CD4-positive, CD25-positive, alpha-beta regulatory T cell (primary cell): ENCODE results near the gene PPP2R3B. TPM values are rescaled to one million over a fixed set of nuclear protein-coding genes. Genes with fewer than 3 reads are reported as not detected.
A peak's percentile ranks its signal among the peaks of the same experiment; 100 is the strongest.
"Not testable (repeated sequence)": the region's sequence is repeated elsewhere in the genome, so short reads cannot be mapped to it uniquely, and the experiment has no call there.

ENCODE experiments used
- ATAC-seq, 2 donors: fragments of 150-1000 bp; cut with Tn5 transposase; one replicate each; pipeline ENCODE4 v1.10.0; 2021; ENCODE audit warnings: low read depth in 2 of 2, moderate number of reproducible peaks in 2 of 2, moderate library complexity in 1 of 2
- DNase-seq, 3 donors: peaks; one replicate each; pipeline versions ENCODE4 v3.0.0 to v3.0.0-alpha.2; 2012 to 2022; ENCODE audit warnings: mixed read lengths in 1 of 3
- H3K27ac ChIP-seq: one replicate; pipeline ENCODE4 v1.7.0; 2013; ENCODE audit warnings: mild to moderate bottlenecking, low read length; ENCODE audit not compliant: insufficient read depth, poor library complexity, severe bottlenecking
- H3K27me3 ChIP-seq: one replicate; pipeline ENCODE4 v1.7.0; 2013; ENCODE audit warnings: low read length; ENCODE audit not compliant: control insufficient read depth, insufficient read depth
- H3K36me3 ChIP-seq: one replicate; pipeline ENCODE4 v1.7.0; 2013; ENCODE audit warnings: mild to moderate bottlenecking, low read length, moderate library complexity; ENCODE audit not compliant: control insufficient read depth, insufficient read depth
- H3K4me1 ChIP-seq: 2 replicates; pipeline ENCODE4 v1.7.0; 2013; ENCODE audit warnings: mild to moderate bottlenecking, low read length; ENCODE audit not compliant: insufficient read depth, control insufficient read depth, poor library complexity, severe bottlenecking
- H3K4me3 ChIP-seq: one replicate; pipeline ENCODE4 v1.7.0; 2013; ENCODE audit warnings: low read depth, mild to moderate bottlenecking, low read length, moderate library complexity
- H3K9me3 ChIP-seq, 2 experiments: 1 replicate in 1 of 2; 2 replicates in 1 of 2; pipeline ENCODE4 v1.7.0; 2013; ENCODE audit warnings: low read length in 2 of 2, mild to moderate bottlenecking in 1 of 2, moderate library complexity in 1 of 2; ENCODE audit not compliant: control insufficient read depth in 2 of 2
- H3K27ac Mint-ChIP-seq, 3 donors: one replicate each; pipeline ENCODE4 v1.8.0; 2020 to 2022; ENCODE audit warnings: mild to moderate bottlenecking in 3 of 3, mixed read lengths in 3 of 3, moderate library complexity in 2 of 3
- H3K27me3 Mint-ChIP-seq: one replicate; pipeline ENCODE4 v1.8.0; 2022; ENCODE audit warnings: mild to moderate bottlenecking, mixed read lengths
- H3K36me3 Mint-ChIP-seq: one replicate; pipeline ENCODE4 v1.8.0; 2020; ENCODE audit warnings: mixed read lengths
- H3K4me1 Mint-ChIP-seq, 4 donors: one replicate each; pipeline ENCODE4 v1.8.0; 2020 to 2022; ENCODE audit warnings: mixed read lengths in 4 of 4, mild to moderate bottlenecking in 1 of 4
- H3K4me3 Mint-ChIP-seq, 4 donors: one replicate each; pipeline ENCODE4 v1.8.0; 2020 to 2022; ENCODE audit warnings: mild to moderate bottlenecking in 4 of 4, mixed read lengths in 4 of 4, moderate library complexity in 3 of 4
- H3K9me3 Mint-ChIP-seq, 7 donors: one replicate each; pipeline ENCODE4 v1.8.0; 2020 to 2022; ENCODE audit warnings: mixed read lengths in 7 of 7, mild to moderate bottlenecking in 3 of 7, moderate library complexity in 2 of 7
- polyA plus RNA-seq, 4 donors: library from polyadenylated mRNA; unstranded; fragments of 300-500 nt; fragmentation: Illumina TruSeq; gene quantifications; one replicate each; pipeline ENCODE4 v1.2.3, GENCODE V29; 2021
- total RNA-seq: library from RNA; stranded (reverse); gene quantifications from one replicate; pipeline ENCODE4 v1.2.3, GENCODE V29; 2022

PPP2R3B gene
- total and polyA plus RNA-seq, 5 donors from 2014 or later: 4.8 to 23.5 (median 8.6) TPM

DNA sequence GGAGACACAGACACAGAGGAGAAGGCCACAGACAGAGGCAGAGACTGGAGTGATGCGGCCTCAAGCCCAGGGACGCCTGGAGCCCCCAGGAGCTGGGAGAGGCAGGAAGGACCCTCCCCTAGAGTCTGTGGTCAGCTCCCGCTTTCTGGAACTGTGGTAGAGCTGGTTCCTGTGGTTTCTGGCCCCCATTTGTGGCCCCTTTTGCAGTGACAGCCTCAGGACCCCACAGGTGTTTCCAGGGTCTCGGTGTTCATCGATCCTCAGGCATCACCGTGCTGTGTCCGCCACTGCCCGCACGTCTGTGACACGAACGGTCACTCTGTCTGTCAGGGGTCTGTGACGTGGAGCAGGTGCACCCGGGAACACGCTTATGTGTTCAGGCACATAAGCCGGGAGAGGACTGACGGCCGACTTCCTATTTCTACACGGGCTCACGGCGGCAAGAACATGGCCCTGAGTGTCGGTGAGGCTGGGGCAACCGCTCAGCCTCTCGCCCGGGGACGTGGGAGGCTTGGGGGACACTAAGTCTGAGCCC, 76.0 kb downstream of the PPP2R3B start:
- Histone ChIP-seq H3K4me3 (no peak overlapping the region), H3K9me3 (no peaks in the 10 kb centered on the region), H3K27ac (no peak overlapping the region), H3K36me3 (peaks cover 64% of the 10 kb centered on the region), H3K4me1 (no peaks in the 10 kb centered on the region), H3K27me3 (no peaks in the 10 kb centered on the region)
- Mint-ChIP-seq H3K4me3 (no peak overlapping the region), H3K36me3 (peaks cover 30% of the 10 kb centered on the region), H3K9me3 (no peaks in the 10 kb centered on the region), H3K27me3 (no peaks in the 10 kb centered on the region), H3K27ac (no peak overlapping the region), H3K4me1 (no peaks in the 10 kb centered on the region)
- no peak for DNase-seq
- no peak for ATAC-seq

DNA sequence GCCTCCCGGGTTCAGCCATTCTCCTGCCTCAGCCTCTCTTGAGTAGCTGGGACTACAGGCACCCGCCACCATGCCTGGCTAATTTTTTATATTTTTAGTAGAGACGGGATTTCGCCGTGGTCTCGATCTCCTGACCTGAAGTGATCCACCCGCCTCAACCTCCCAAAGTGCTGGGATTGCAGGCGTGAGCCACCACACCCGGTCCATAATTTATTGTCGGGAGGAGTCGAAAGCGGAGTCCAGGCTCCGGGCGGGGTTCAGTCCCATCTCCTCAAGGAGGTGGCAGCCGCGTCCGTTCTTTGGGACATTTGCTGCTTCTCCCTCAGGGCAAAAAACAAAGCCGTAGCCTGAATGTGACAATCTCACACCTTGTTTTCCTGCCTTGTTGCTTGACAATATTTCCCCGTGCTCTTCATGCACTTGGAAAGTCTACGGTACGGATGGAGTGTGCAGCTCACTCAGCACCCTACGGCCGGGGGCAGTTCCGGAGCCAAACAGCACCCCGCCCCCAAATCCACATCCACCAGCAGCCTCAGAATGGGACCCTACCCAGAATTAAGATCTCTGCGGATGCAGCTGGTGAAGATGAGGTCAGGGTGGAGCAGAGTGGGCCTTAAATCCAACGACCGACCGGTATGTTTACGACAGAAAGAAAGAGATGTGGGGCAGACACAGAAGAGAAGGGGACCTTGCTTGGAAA, 77.7 kb downstream of the PPP2R3B start:
- Histone ChIP-seq H3K4me1 (no peaks in the 10 kb centered on the region), H3K9me3 (no peaks in the 10 kb centered on the region), H3K36me3 (peaks cover 59% of the 10 kb centered on the region), H3K27ac (no peak overlapping the region), H3K27me3 (no peaks in the 10 kb centered on the region), H3K4me3 (no peak overlapping the region)
- DNase-seq: no peak
- Mint-ChIP-seq H3K4me3 (no peak overlapping the region), H3K27me3 (no peaks in the 10 kb centered on the region), H3K4me1 (no peaks in the 10 kb centered on the region), H3K36me3 (peaks cover 34% of the 10 kb centered on the region), H3K9me3 (peaks cover 0 to 4% (median 0%) of the 10 kb centered on the region in 7 donors), H3K27ac (no peak overlapping the region)
- no peak for ATAC-seq

DNA sequence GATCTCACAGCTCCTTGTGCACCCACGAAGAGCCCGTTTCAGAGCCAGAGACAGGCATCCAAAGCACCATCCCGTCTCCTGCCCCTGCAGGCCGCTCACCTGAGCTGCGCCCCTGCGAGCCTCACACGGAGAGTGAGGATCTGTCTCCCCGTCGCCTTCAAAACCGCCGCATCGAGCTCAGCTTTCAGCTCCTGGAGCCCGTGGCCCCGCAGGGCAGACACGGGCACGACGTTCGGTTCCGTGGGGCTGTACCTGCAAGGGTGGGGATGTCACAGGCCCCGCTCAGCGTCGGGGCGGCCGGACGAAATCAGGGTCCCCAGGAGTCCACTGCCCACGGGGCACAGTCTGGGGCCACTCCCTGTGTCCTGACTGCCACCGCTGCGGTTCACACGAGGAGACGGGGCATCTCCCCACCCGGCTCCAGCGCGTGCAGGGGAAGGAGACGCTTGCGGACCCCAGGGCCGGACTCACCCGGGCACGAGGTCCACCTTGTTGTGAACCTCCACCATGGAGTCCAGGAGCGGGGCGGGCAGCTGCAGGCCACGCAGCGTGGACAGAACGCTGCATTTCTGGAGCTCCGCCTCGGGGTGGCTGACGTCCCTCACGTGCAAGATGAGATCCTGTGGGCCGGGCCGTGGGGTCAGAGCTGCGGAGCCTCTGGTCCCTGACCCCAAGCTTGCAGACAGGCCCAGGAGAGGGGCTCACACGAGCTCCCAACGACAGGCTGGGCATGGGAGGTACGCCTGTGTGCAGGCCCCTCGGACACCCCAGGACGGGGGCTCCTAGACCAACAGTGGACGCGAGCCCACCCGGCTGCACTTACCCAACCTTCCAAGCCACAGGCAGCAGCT, 79.2 kb downstream of the PPP2R3B start:
- Histone ChIP-seq H3K4me3 (no peak overlapping the region), H3K4me1 (no peaks in the 10 kb centered on the region), H3K27me3 (no peaks in the 10 kb centered on the region), H3K27ac (no peak overlapping the region), H3K36me3 (peaks cover 45% of the 10 kb centered on the region), H3K9me3 (no peaks in the 10 kb centered on the region)
- Mint-ChIP-seq H3K9me3 (peaks cover 0 to 4% (median 0%) of the 10 kb centered on the region in 7 donors), H3K27ac (peak overlapping the region in 1 of 3 donors; percentile 20), H3K27me3 (no peaks in the 10 kb centered on the region), H3K4me3 (no peak overlapping the region), H3K36me3 (peaks cover 31% of the 10 kb centered on the region), H3K4me1 (no peaks in the 10 kb centered on the region)
- no peak for ATAC-seq
- DNase-seq: no peak

DNA sequence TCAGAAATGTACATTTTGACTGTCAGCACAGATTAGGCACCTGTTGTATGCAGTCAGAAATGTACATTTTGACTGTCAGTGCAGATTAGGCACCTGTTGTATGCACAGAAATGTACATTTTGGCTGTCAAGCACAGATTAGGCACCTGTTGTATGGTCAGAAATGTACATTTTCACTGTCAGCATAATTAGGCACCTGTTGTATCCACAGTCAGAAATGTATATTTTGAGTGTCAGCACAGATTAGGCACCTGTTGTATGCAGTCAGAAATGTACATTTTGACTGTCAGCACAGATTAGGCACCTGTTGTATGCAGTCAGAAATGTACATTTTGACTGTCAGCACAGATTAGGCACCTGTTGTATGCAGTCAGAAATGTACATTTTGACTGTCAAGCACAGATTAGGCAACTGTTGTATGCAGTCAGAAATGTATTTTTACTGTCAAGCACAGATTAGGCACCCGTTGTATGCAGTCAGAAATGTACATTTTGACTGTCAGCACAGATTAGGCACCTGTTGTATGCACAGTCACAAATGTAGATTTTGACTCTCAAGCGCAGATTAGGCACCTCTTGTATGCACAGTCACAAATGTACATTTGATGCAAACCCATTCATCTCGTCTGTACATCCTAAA, 80.0 kb downstream of the PPP2R3B start:
- H3K9me3 Mint-ChIP-seq, H3K4me3 Mint-ChIP-seq, DNase-seq, H3K4me1 Mint-ChIP-seq, H3K4me1 ChIP-seq, H3K27ac ChIP-seq, H3K4me3 ChIP-seq, H3K9me3 ChIP-seq, H3K27me3 ChIP-seq, ATAC-seq, H3K27me3 Mint-ChIP-seq: not testable (repeated sequence)
- Mint-ChIP-seq H3K36me3 (peaks cover 25% of the 10 kb centered on the region), H3K27ac (peak overlapping the region in 1 of 3 donors; percentile 20)
- peaks cover 38% of the 10 kb centered on the region for H3K36me3 ChIP-seq

DNA sequence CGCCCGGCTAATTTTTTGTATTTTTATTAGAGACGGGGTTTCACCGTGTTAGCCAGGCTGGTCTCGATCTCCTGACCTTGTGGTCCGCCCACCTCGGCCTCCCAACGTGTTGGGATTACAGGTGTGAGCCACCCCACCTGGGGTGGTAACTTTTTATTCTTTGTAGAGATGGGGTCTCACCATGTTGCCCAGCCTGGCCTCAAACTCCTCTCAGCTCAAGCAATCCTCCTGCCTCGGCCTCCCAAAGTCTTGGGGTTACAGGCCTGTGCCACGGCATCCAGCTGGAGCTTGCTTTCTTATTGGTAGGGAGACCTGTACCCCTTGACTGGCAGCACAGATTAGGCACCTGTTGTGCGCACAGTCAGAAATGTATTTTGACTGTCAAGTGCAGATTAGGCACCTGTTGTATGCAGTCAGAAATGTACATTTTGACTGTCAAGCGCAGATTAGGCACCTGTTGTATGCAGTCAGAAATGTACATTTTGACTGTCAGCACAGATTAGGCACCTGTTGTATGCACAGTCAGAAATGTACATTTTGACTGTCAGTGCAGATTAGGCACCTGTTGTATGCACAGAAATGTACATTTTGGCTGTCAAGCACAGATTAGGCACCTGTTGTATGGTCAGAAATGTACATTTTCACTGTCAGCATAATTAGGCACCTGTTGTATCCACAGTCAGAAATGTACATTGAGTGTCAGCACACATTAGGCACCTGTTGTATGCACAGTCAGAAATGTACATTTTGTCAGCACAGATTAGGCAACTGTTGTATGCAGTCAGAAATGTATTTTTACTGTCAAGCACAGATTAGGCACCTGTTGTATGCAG, 80.7 kb downstream of the PPP2R3B start:
- H3K27ac ChIP-seq, H3K27ac Mint-ChIP-seq, H3K27me3 ChIP-seq, H3K27me3 Mint-ChIP-seq, H3K4me3 Mint-ChIP-seq, H3K9me3 ChIP-seq, ATAC-seq, H3K4me1 Mint-ChIP-seq, H3K4me1 ChIP-seq, H3K4me3 ChIP-seq, DNase-seq, H3K9me3 Mint-ChIP-seq: not testable (repeated sequence)
- peaks cover 35% of the 10 kb centered on the region for H3K36me3 ChIP-seq
- peaks cover 24% of the 10 kb centered on the region for H3K36me3 Mint-ChIP-seq

DNA sequence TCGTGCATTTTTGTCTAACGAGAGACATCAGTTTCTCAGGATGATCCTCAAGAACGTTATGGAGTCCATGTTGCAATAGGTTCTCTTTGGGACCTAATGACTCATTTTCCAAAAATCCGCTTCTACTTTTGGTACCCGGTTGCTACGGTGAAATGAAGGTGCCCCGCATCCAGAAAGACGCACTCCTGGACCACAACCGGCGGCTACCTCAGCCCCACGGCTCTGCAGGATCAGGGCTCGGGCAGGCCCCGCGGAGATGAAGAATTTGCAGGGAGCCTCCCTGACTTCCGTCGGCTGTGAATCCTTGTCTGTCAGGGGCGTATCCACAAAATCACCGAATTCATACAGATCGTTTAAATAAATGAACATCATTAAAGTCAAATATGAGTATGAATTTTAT, 83.7 kb downstream of the PPP2R3B start:
- Mint-ChIP-seq H3K36me3 (peaks cover 10% of the 10 kb centered on the region), H3K27ac (no peak overlapping the region), H3K27me3 (no peaks in the 10 kb centered on the region), H3K4me3 (peak overlapping the region in 1 of 4 donors; percentile 9), H3K9me3 (peaks cover 0 to 4% (median 0%) of the 10 kb centered on the region in 7 donors), H3K4me1 (no peaks in the 10 kb centered on the region)
- H3K9me3 ChIP-seq: no peaks in the 10 kb centered on the region
- no peaks in the 10 kb centered on the region for H3K27me3 ChIP-seq
- no peak overlapping the region for H3K27ac ChIP-seq
- DNase-seq: no peak
- H3K4me1 ChIP-seq: no peaks in the 10 kb centered on the region
- H3K4me3 ChIP-seq: no peak overlapping the region
- no peak for ATAC-seq
- peaks cover 22% of the 10 kb centered on the region for H3K36me3 ChIP-seq

DNA sequence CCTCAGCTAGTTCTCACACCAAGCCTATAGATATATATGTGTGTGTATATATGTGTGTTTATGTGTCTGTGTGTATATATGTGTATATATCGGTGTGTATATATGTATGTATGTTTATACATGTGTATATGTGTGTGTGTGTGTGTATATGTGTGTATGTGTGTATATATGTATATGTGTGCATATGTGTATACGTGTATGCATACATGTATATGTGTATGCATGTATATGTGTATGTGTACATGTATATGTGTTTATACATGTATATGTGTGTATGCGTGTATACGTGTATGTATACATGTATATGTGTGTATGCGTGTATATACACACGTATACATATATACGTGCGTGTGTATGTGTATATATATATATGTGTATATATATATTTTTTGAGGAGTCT, 86.4 kb downstream of the PPP2R3B start:
- no peaks in the 10 kb centered on the region for H3K9me3 ChIP-seq
- Mint-ChIP-seq H3K9me3 (peaks cover 0 to 4% (median 0%) of the 10 kb centered on the region in 7 donors), H3K27me3 (no peaks in the 10 kb centered on the region), H3K4me3 (no peak overlapping the region), H3K36me3 (peaks cover 16% of the 10 kb centered on the region), H3K27ac (no peak overlapping the region), H3K4me1 (no peaks in the 10 kb centered on the region)
- H3K36me3 ChIP-seq: peaks cover 5% of the 10 kb centered on the region
- no peaks in the 10 kb centered on the region for H3K27me3 ChIP-seq
- ATAC-seq (no peak), DNase-seq (no peak)
- no peak overlapping the region for H3K27ac ChIP-seq
- H3K4me1 ChIP-seq: no peaks in the 10 kb centered on the region
- H3K4me3 ChIP-seq: no peak overlapping the region
